NCI-H2107 (cell line): ENCODE measurements around the gene LPAR2.

Experiments used
- DNase-seq: peaks from one replicate; lab custom pipeline; 2025; lab: John Stamatoyannopoulos, UW

The LPAR2 gene

DNA sequence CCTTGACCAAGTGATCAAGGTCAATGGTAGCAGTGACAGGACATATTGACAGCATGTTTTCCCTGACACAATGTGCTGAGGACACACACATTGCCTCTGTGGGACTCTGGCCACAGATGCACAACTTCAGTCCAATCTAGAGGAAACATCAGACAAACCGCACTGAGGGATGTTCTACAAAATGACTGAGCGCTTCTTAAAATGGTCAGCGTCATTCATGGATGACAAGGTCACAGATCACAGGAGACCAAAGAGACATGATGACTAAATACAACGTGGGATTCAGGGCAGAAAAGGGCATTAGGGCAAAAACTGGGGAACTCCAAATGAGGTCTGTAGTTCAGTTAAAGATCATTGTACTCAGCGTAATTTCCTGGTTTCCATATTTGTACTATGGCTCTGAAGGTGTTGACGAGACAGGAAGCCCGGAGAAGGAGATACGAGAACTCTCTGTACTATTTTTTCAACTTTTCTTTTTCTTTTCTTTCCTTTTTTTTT lies 30.2 kb downstream of the LPAR2 start:
- no peak for DNase-seq

DNA sequence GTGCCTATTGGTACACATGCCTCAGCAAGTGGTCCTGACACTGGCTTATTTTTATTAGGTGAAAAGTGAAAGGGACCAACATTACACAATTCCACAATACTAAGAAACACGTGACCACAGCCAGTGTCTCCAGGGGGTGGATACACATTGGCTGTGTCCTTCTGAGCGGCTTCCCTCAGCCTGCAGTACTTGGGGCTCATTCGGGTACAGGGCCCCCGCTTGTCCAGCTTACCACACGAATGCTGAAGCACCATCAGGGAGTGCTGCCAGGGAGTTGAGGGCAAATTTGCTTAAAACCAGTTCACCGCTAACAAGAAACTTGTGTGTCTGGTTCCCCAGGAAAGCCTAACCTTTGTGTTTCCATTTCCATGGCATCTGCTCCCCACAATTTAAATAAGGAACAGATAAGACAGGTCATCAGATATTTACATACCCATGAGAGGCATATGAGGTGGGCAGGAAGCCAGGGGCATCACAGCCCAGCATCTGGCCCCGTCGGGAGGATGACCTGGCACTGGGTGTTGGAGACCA lies 32.8 kb downstream of the LPAR2 start:
- no peak for DNase-seq

DNA sequence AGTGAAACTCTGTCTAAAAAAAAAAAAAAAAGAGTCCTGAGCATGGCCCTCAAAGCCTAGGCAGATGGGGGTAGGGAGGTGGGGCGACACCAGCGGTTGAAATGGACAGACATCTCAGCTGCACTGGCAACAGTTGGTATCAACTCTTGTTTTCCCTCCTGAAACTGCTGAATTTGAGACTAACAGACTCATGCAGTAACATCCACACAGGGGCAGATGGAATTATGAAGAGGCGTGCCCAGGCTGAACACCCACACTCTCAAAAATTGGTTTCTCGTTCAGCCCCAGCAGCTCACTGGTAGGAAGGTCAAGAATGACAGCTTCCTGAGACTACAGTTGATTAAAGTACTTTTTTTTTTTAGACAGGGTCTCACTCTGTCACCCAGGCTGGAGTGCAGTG lies 33.6 kb downstream of the LPAR2 start:
- DNase-seq, result no peak

DNA sequence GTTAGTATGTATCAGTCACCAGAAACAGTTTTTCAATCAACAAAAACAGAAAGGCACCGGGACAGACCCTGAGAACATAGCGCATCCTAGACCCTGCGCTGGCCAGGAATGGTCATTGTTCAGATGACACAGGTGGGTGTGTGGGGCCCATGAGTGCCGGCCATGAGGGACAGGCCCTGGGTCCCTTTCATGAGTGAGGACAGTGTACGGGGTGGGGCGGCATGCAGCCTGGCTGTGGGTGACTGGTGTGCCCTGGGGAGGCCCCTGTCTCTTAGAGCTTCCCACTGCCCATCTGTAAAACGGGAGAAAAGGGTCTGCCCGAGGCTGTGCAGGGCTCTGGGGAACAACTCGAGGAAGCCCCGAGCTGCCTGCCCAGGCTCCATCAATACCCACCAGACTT lies 35.3 kb downstream of the LPAR2 start:
- no peak for DNase-seq

DNA sequence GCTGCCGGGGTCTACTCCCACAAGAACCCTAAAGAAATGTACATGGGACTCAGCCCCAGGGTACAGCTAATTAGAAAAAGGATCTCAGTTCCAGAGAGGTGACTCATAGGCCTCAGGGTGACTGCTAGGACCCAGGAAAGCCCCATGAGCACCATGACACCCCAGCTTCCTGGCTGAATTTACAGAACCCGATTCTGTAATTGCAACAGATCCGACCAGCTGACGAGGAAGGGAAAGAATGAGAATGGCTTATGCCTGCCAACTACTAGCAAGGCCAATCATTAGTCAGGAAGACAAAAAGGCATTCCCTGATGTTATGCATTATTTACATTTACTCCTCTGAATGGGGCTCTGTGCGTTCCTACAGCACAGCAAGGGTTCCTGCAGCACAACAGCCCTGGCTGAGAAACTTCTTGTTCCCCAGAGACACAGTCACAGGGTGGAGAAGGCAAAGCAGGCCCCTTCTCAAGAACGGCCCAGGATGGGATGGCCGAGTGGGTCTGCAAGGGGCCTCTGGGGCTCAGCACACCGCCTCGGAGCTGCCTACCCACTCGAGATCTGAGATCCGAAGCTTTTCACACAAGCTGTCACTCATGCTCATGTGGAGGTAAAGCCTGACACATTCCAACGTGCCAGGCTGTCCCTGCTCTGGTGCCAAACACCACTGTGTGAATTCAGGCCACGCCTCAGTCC lies 36.7 kb downstream of the LPAR2 start:
- no peak for DNase-seq

DNA sequence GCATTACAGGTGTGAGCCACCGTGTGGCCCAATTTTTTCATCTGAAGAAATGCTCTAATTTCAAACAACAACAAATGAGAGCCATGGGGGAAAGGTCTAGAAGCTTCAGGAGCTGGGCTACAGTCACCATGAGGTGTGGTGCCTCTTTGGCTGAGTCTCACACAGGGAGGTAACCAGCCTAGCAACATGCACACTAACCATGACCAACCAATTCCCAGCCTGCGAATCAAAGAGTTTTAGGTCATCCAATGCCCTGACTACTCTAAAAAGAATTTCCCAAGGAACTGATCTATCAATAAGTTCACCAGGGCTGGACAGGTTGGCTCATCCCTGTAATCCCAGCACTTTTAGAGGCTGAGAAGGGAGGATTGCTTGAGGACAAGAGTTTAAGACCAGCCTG lies 39.5 kb downstream of the LPAR2 start:
- DNase-seq, result no peak

DNA sequence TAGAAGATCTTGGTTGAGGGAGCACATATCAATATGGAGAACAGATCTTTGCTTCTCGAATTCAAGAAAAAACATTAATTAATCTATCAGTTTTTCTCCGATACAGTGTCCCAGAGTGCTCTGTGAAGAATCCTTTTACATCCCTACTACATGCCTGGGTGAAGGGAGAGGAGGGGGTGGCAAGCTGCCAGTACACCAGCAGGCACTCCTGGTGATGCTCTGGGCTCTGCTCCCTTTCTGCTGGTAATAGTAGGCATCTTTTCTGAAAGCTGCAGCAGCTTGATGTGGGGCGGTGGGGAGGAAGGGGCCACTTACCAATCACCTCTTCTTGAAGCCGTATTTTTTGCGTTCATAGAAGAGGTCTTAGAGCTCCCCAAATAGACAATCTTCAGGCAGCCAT lies 40.2 kb downstream of the LPAR2 start:
- no peak for DNase-seq

DNA sequence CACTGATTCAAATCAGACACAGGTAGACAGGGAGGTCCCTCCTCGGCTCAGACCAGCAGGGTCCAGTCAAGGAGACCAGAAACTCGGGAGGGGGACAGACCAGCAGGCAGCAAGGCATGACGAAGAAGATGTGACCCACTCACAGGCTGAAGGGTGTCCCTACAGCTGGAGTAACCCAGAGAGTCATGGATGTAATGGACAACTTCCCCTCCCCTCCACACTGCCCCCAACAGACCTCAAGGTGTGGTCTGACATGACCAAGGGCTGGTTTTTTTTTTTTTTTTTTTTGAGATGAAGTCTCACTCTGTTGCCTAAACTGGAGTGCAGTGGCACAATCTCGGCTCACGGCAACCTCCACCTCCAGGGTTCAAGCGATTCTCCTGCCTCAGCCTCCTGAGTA lies 43.7 kb downstream of the LPAR2 start:
- no peak for DNase-seq

DNA sequence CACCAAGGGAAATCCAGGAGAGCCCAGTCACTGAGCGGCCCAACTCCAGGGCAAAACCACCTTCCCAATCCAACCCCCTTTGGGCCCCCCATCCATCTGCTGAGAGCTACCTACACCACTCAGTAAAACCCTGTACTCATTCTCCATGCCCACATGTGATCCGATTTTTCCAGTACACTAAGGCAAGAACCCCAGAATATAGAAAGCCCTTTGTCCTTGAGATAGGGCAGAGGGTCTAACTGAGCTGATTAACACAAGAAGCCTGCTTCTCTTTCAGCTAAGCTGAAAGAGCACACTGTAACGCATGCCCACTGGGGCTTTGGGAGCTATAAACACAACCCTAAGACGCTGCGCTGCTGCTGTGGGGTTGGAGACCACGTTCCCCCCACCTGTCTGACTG lies 45.5 kb downstream of the LPAR2 start:
- DNase-seq, result no peak

DNA sequence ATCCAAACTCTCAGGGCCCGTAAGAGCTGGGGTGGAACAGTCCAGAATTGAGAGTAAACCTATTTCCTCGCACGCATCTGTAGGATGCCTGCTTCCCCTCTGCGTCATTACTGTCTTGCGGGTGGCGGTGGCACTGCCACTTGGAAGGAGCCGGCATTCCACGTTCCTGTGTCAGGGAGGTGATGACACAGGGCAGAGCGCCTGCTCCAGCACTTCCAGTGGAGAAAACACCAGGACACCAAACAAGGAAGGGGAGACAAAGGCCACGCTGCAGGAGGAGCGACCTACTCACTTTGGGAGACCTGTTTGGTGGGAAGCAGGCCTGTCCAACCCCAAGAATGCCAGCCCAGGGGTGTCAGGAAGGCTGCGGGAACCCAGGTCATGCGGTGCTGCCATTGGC lies 46.6 kb downstream of the LPAR2 start:
- no peak for DNase-seq

DNA sequence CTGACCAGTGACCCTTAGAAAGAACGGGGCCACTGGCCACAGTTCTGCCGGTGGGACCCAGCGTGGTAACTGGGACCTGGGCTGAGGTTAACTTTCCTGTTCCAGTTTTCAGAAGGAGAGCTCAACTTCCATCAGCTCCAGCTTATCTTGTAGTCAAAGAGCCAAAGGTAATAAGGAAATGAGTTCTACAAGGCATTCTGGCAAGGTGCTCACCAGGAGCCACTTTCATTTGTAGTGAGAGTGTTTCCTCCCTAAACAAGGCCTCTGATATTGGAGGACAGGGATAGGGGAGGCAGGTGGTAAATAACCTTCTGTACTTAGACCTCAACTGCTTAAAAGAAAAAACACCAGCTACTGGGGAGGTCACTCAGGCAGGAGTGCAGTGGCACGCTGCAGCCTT lies 47.6 kb downstream of the LPAR2 start:
- no peak for DNase-seq

DNA sequence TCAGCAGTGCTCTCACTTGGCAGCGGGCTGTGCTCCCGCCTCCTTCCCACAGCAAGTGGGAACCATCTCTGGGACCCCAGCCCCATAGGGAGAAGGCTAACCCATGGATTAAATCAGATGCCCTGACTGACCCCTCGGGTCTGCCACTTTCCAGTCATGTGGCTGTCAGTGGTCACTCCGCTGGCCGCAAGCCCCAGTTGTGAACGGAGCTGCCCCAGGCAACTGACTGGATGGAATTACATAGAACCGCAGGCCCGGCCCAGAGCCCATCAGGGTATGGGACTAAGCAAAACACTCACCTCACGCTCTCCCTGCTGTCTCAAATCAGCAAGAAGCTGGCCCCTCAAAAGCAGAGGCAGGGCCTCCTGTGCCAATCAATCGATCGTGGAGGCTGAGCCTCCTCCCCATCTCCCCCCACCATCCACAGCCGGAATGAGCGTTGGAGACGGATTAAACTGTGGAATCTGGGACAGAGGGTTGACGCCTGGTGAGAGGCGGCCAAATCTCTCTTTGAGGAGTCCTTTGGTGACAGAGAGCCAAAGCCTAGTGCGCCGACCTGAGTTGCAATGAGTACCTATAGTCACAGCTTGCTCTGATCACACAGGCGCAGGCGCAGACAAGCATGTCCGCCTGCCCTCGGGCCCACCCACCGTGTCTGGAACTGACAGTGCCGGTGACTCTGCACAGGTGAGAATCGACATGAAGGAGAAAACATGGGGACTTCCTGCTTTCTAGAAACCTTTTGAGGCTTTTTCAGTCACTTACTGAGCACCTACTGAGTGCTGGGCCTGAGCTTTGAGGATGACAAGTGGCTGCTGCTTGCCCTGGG lies 48.3 kb downstream of the LPAR2 start:
- no peak for DNase-seq

DNA sequence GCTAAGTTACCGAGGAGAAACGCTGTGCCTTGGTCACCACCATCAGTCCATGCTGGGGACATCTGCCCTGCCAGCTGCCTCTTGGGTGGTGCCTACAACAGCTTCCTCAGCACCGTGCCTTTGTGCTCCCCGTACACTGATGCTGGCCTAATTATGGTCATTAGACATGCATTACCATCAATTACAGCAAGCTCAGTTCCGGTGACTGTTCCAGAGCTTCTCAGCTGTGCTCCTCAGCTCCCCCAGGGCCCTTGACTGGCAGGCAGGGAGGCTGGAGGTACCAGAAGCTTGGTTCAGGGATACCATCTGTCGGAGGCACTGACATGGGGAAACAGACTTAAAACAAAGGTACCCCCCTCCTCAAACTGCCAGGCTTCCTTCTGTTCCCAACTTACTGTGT lies 49.8 kb downstream of the LPAR2 start:
- no peak for DNase-seq

DNA sequence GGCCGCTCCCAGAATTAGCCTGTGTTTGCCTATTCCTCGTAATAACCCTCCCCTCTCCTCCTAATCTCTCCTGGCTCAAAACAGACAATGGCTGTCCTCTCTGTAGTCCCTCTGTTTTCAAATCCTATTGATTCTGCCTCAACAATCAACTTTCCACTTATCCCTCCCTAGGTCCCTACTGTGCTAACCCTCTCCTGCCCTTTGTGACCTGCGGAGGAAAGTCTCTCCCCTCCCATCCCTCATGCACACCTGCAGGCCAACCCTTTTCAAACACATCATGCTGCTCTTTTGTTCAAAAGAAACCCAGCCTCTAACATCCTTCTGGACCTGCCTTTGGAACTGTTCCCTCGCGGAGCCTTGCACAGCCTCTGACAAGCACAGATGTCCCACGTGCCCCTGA lies 52.6 kb downstream of the LPAR2 start:
- no peak for DNase-seq
